Fibroblast of gingiva (primary cell): ENCODE measurements around the gene MEIS1.

Source experiments
- DNase-seq: peaks from one replicate; pipeline ENCODE4 v3.0.0-alpha.2; 2011; ENCODE audit warnings: low read depth

Gene MEIS1

DNA sequence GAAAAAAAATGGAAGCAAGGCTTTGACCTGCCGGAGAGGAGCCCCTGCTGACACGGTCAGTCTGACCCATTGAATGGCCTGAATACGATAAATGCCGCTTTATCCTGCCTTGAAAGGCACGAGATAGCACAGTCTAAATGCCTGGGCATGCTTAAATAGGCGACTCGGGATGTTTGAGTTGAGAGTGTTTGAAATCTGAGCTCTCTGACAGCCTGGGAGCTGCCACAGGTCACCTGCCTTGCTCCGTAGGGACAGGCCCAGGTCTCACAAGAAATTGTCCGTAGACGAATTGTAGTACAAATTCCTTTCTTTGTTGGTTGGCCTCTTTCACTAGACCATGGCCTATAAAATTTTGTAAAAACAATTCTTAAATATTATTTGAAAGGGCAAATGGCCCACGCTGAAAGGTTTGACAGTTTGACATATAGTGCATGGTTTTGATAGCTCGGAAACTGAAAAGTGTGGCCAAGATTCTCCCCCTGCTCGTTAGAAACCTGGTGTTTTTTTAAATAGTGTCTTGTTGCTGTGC is 72.8 kb downstream of the MEIS1 start:
- DNase-seq: no peak

DNA sequence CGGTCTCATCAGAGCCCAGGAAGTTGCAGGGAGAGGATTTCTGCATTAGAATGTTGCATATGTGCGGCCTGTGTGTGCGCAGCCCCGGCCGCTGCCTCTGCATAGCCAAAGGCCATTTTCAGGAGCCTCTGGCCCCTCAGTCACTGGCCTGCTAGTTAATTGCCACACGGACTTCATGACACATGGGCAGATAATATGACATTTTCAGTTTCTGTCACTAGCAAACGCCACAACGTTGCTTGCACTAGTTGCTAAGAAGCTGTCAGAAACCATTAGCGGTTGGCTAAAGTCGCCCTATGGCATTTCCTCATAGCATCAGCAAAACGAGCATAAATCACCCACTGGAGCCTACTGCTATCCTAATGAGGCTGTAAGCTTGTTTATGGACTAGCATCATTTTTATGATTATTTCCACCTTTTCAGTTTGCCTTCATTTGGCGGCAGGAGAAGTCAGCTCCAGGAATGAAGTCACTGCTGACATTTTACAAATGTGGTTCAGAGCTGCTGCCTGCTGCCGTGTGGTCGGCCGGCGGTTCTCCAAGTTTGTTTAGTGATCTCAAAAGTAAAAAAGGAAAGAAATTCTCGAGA is 73.7 kb downstream of the MEIS1 start:
- peak; percentile 23 for DNase-seq

GRCh38 chr2:66509326-66509811 is 74.4 kb downstream of the MEIS1 start:
- DNase-seq: peak; percentile 30

DNA sequence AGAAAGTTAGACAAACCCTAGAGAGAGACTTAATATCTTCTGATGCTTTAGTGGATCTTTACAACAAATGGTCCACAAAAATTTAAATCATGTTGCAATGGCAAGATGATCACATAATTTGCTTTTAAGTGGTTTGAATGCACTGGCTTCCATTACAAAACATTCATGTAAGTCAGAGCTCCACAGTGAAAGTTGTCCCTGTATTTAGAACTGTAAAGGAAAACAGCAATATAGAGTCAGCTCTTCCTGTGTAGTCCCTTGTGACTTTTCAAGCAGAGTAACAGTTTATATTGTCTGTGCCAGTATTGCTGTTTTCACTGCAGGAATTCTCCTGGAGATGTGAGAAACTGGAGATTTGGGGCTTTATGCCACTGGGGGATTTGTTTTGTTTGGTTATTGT is 77.7 kb downstream of the MEIS1 start:
- peak; percentile 32 for DNase-seq

GRCh38 chr2:66515743-66516142 is 80.8 kb downstream of the MEIS1 start:
- no peak for DNase-seq

GRCh38 chr2:66516499-66516898 is 81.6 kb downstream of the MEIS1 start:
- no peak for DNase-seq

GRCh38 chr2:66517772-66518171 is 82.8 kb downstream of the MEIS1 start:
- no peak for DNase-seq

DNA sequence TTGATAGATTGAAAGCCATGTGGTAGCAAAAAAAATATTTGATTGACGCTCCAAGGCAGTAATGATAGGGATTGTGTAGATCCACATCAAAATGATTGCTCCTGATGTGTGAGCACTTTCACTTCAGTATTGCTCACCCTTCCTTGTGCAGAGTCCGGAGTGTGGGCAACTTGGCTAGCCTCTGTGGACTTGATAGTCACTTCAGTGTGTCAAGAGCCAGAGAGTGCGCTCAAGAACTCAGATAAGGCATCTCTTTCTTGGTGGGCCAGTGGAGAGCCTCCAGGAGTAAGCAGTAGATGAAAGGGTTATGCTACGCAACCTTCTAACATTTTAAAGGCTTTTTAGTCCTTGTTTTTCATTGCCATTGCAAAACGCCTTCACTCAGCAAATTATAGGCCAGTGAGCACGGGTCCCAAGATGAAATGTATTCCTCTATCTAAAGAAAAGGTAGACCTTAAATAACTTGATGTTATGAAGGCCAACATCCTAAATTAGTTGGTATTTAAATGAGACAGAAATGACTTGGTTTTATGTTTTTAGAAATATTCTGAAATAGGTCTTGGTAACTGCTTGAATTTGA is 84.4 kb downstream of the MEIS1 start:
- no peak for DNase-seq

DNA sequence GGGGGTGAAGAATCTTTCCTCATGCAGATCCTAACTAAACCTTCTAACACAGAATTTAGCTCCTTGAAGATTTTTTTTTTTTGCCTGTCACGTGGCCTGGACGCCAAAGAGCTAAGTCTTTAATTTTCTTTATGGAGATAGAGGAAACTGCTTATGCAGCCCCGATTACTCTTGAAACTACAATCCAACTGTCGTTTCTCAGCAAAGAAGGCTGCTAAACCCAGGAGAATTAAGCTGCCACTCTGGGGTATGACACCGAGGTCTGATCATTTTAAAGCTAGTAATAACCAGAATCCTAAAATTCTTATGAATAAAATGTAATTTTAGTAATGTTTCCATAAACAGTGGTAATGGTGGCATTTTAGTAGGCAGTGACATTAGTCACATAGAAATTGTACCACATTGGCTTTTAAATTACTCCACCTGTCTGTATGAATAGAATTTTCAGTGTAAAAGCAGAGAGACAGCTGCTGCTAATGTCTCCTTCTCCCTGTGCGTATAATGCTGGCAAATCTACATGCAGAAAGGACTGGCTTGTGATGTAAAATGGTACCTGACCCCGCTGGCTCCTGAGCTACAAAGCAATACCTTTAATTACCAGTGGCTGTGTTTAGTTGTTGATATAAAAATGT is 86.5 kb downstream of the MEIS1 start:
- DNase-seq: no peak

GRCh38 chr2:66522611-66523376 is 87.9 kb downstream of the MEIS1 start:
- DNase-seq: no peak

- DNase-seq: no peak
Observed at GRCh38 chr2:66523377-66523969, 88.5 kb downstream of the MEIS1 start.

DNA sequence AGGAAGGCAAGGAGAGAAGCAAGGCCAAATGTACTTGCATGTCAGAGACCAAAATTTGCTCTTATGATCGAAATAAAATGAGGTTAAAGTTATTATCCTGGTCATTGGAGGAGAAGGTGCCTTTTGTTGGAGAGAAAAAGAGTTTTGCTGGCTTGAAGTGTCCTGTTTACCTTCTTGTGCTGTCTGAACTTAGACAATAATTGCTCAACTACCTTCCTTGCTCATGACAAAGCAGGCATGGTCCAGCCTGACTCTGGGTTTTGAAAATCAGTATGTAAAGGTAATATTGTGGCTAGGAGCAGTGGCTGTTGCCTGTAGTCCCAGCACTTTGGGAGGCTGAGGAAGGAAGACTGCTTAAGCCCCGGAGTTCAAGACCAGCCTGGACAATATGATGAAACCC is 89.1 kb downstream of the MEIS1 start:
- no peak for DNase-seq

DNA sequence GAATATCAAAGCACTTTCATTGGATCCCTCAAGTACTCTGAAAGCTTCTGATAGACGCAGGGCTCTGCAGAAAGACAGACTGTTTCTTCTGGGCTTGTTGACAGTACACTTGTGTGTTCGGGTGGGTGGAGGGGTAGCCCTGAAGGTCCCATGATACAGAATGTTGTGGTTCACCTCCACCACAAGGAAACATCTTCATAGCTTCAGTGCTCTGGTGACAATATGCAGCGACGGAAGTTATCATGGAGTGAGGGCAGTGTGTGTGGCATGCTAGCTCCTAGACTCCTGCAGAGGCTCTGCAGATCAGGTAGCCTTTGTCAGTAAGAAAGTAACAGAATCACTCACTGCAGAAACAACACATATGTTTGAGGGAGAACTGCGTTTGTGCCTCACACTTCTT is 90.7 kb downstream of the MEIS1 start:
- no peak for DNase-seq

DNA sequence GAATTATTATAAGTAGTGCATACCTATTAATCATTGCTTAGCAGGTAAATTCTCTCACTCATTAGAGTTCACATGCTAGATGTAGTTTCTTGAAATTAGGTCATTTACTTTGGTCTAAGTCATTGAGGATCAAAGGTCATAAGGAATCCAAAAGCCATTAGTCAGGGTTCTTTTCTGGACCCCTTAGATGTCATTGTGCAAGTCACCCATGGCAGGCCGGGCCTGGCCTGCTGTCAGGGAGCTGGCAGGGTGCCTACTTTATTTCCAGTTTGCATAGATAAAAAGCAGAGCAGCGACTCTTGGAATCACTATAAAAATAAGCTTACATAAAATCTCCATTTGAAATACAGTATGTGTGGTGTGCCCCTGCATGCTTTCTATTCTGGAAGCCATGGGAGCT is 91.3 kb downstream of the MEIS1 start:
- DNase-seq: no peak

GRCh38 chr2:66528974-66529724 is 94.2 kb downstream of the MEIS1 start:
- no peak for DNase-seq

GRCh38 chr2:66530651-66531050 is 95.7 kb downstream of the MEIS1 start:
- no peak for DNase-seq

DNA sequence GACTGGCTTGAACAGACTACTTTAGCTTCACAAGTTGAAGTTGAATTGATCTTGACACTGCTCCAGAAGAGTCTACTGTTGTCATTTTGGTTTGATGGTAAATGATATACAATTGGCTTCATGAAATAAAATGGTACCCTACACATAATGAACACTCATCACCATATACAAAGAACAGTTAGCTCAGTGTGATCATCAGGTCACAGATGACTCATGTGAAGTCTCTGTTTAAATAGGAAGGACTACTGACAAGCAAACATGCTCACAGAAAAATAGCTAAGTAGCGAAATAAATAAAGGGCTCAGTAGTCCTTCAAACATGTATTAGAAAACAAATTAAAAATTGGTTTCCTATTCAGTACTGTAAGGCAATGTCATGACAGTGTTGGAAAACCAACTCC is 96.2 kb downstream of the MEIS1 start:
- DNase-seq: no peak

- no peak for DNase-seq
Observed at GRCh38 chr2:66531567-66531966, 96.6 kb downstream of the MEIS1 start.

- no peak for DNase-seq
Observed at GRCh38 chr2:66532972-66533868, 98.3 kb downstream of the MEIS1 start.

DNA sequence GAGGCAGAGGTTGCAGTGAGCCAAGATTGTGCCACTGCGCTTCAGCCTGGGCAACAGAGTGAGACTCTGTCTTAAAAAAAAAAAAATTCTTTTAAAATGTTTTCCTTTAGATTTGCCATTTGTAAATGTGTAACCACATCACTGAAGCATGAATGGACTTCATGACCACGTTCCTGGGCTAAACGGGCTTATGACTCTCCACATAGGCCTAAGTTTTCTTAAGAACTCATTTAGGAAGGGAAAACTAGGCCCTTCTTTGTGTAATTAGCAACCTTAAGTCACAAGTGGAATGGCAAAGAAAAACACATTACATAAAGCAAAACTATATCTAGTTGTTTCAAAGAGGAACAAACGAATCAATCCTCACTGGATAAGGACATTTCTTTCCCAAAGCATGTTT is 99.5 kb downstream of the MEIS1 start:
- DNase-seq: no peak
